Tibial nerve (tissue), 4 donors: ENCODE measurements around the gene GMPPB.

Experiments used
- CTCF ChIP-seq, 5 experiments: fragments of 200-600 bp in 3 of 5; fragments of 450-650 bp in 2 of 5; sonication (generic) in 3 of 5; IDR thresholded peaks; one replicate each; pipeline ENCODE4 v1.5.1; 2016 to 2019; ENCODE audit warnings: antibody characterized with exemption in 5 of 5, mild to moderate bottlenecking in 3 of 5, moderate library complexity in 2 of 5
- EP300 ChIP-seq, 2 donors: sonication (generic); formaldehyde crosslinking; IDR thresholded peaks; one replicate each; pipeline ENCODE4 v1.6.1; 2017; ENCODE audit warnings: antibody characterized with exemption in 2 of 2, mild to moderate bottlenecking in 1 of 2

GRCh38 chr3:49759226-49759625 lies 35.5 kb upstream of the GMPPB start:
- TF ChIP-seq CTCF (IDR thresholded peaks at IDR 0.05) = no peak
- no peak for TF ChIP-seq EP300 (IDR thresholded peaks at IDR 0.05)
